ENCODE data around the gene SLC22A23. TPM values are rescaled to one million over a fixed set of nuclear protein-coding genes. Genes with fewer than 3 reads are reported as not detected.

SLC22A23 gene
- total RNA-seq, 4 donors from 2014 or later, result 6.2 to 10.8 (median 7.8) TPM

DNA sequence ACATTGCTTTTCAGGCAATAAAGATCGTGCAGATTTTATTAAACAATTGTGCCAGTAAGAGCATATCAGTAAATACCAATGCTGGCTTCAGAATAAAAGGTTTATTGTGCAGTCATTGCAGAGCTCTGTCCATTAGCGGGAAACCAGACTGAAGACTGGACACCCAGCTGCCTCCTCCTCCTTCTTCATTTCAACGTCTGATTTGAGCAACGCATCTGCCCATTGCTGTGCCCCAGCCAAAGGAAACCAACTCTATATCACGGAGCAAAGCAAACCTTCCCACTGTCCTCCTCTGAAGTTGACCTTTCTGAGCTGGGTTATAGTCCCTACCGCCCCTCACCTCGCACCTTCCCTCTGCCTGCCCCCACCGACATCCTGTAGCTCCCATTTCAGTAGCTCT, 80.8 kb downstream of the SLC22A23 start:
- 72 to 100% methylated on average over 1 to 8 of the region's 8 CpGs for WGBS, 2 donors (ENCODE audit: low coverage in 1 of 2)
- H3K9me3 ChIP-seq, result no peaks in the 10 kb centered on the region
- peaks cover 0 to 38% (median 0%) of the 10 kb centered on the region in 3 donors for H3K4me1 ChIP-seq
- no peak overlapping the region for H3K4me3 ChIP-seq
- H3K27ac ChIP-seq, result peak overlapping the region in 1 of 4 donors; percentile 6
- no peak for ATAC-seq
- TF ChIP-seq POLR2AphosphoS5 (IDR thresholded peaks at IDR 0.05), result no peak
- no peak for TF ChIP-seq EP300 (IDR thresholded peaks at IDR 0.05)
- no peak for TF ChIP-seq POLR2A (IDR thresholded peaks at IDR 0.05)
- TF ChIP-seq, protein P1, sequence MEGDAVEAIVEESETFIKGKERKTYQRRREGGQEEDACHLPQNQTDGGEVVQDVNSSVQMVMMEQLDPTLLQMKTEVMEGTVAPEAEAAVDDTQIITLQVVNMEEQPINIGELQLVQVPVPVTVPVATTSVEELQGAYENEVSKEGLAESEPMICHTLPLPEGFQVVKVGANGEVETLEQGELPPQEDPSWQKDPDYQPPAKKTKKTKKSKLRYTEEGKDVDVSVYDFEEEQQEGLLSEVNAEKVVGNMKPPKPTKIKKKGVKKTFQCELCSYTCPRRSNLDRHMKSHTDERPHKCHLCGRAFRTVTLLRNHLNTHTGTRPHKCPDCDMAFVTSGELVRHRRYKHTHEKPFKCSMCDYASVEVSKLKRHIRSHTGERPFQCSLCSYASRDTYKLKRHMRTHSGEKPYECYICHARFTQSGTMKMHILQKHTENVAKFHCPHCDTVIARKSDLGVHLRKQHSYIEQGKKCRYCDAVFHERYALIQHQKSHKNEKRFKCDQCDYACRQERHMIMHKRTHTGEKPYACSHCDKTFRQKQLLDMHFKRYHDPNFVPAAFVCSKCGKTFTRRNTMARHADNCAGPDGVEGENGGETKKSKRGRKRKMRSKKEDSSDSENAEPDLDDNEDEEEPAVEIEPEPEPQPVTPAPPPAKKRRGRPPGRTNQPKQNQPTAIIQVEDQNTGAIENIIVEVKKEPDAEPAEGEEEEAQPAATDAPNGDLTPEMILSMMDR (IDR thresholded peaks at IDR 0.05), result no peak
- no peaks in the 10 kb centered on the region for H3K36me3 ChIP-seq
- no peaks in the 10 kb centered on the region for H3K27me3 ChIP-seq

DNA sequence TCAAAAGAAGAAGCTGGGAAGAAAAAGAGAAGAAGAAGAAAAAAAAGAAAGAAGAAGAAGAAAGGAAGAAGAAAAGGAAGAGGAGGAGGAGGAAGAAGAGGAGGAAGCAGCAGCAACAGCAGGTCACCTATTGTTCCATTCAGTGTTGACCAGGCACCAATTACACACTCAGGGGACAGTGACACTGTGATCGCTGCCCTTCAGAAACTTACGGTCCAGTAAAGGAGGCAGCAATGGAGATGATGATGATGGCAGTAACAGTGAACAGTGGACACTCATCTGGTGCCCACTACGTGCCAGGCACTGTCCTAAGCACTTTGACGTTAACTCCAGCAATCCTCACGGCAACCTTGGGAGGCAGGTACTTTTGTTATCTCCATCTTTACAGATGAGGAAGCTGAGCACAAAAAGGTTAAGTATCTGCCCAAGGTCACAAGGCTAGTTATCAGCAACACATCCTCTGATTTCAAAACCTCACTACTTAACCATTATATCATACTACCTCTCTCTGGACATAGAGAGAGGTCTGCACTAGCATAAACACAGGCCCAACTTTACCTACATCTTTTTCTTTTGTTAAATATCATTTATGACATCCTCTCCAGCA, 83.2 kb downstream of the SLC22A23 start:
- H3K27me3 ChIP-seq, result no peaks in the 10 kb centered on the region
- peaks cover 0 to 47% (median 0%) of the 10 kb centered on the region in 3 donors for H3K4me1 ChIP-seq
- H3K4me3 ChIP-seq, result no peak overlapping the region
- 83 to 100% methylated on average over 2 to 5 of the region's 5 CpGs for WGBS, 2 donors (ENCODE audit: low coverage in 1 of 2)
- H3K27ac ChIP-seq, result no peak overlapping the region
- no peaks in the 10 kb centered on the region for H3K36me3 ChIP-seq
- no peak for TF ChIP-seq POLR2AphosphoS5 (IDR thresholded peaks at IDR 0.05)
- no peak for TF ChIP-seq POLR2A (IDR thresholded peaks at IDR 0.05)
- no peak for TF ChIP-seq EP300 (IDR thresholded peaks at IDR 0.05)
- TF ChIP-seq, protein P1 (IDR thresholded peaks at IDR 0.05), result no peak
- ATAC-seq, result no peak
- no peaks in the 10 kb centered on the region for H3K9me3 ChIP-seq

DNA sequence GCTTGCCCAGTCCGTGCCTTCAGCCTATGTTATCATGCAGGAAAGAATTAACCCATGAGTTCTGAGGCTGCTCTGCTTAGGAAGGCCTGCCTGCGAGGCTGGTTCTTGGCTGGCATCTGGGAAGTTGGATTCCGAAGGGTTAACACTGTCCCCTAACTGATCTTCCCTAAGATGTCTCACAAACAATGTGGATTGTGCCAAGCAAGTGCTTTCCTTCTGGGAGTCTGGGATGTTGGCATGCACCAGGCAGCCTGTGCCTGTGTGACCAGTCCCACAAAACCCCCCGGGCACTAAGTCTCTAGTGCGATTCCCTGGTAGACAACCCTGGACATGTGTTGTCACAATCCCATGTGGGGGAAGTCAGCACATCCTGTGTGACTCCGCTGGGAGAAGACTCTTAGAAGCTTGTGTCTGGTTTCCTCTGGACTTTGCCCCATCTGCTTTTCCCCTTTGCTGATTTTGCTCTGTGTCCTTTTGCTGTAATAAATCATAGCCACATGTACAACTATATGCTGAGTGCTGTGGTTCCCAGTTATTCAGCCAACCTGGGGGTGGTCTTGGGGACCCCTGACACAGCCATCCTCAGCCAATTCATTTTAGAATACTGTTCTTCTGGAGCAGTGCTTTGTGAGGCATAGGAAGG, 83.8 kb downstream of the SLC22A23 start:
- ATAC-seq, result no peak
- Histone ChIP-seq H3K9me3 (no peaks in the 10 kb centered on the region), H3K36me3 (no peaks in the 10 kb centered on the region), H3K27me3 (no peaks in the 10 kb centered on the region), H3K4me3 (no peak overlapping the region), H3K27ac (no peak overlapping the region), H3K4me1 (peaks cover 0 to 50% (median 0%) of the 10 kb centered on the region in 3 donors)
- TF ChIP-seq POLR2A (IDR thresholded peaks at IDR 0.05), result no peak
- TF ChIP-seq POLR2AphosphoS5 (IDR thresholded peaks at IDR 0.05), result no peak
- no peak for TF ChIP-seq EP300 (IDR thresholded peaks at IDR 0.05)
- TF ChIP-seq, protein P1 (IDR thresholded peaks at IDR 0.05), result no peak
- 55 to 67% methylated on average over 4 to 5 of the region's 6 CpGs for WGBS, 2 donors (ENCODE audit: low coverage in 1 of 2)

DNA sequence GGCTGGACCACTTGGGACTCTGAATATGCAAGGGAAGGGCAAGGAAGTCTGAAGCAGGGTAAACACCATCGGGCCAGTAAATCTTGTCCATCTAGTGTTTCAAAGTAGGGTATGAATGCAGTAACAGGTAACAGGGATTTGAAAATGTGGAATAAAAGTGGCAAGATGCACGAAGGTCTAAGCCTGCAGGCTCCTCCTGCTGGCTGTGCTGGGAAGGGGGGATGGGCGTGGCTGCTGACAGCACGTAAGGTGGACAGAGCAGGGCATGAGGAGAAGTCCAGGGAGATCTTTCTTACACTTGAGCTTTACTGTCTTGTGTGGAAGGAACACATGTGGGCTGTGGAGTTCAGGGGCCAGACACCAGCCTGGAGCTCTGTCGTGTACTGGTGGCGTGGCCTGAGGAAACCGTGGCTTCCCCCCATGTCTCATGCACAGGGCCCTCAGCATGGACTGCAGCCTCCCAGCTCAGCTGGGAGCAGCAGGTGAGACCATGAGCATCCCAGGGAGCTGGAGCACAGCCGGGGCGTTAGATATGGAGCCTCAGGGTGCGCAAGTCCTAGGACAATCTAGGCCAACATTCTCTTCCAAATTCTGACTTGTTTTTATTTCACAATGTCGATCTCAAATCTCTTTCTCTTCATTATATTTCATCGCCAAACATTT, 84.5 kb downstream of the SLC22A23 start:
- Histone ChIP-seq H3K27me3 (no peaks in the 10 kb centered on the region), H3K27ac (no peak overlapping the region), H3K36me3 (no peaks in the 10 kb centered on the region), H3K4me1 (peaks cover 0 to 46% (median 0%) of the 10 kb centered on the region in 3 donors), H3K4me3 (no peak overlapping the region), H3K9me3 (no peaks in the 10 kb centered on the region)
- no peak for ATAC-seq
- TF ChIP-seq, protein P1 (IDR thresholded peaks at IDR 0.05), result peak in 1 of 4 experiments; percentile 22
- TF ChIP-seq EP300 (IDR thresholded peaks at IDR 0.05), result no peak
- 75 to 84% methylated on average over 11 of the region's 12 CpGs for WGBS, 2 donors (ENCODE audit: low coverage in 1 of 2)

Measured in gastroesophageal sphincter (tissue), 4 donors.